ENCODE measurements around the gene PODNL1. TPM values are rescaled to one million over a fixed set of nuclear protein-coding genes. Genes with fewer than 3 reads are reported as not detected.

The PODNL1 gene
- total and polyA plus RNA-seq, 2 of the 8 experiments (the other 6 are each of a cell fraction or from before 2014, with no cell fraction given) = 1.0 to 1.5 TPM

DNA sequence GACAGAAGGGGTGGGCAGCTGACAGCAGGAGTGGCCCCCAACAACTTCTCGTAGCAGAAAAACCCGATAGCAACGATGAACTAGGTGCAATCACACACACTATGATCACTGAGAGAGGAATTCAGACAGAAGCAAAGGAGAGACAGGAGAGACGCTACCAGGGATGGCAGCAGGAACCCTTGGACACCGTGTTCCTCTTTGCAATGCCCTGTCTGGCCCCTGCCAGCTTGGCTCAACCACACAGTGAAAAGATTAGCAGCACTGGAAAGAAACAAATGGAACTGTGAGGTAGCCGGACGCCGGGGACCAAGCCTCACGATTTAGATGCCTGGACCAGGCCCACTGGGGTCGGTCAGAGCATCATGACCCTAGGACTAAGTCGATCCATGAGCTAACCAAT is 37.7 kb upstream of the PODNL1 start (continued):
- no peak for TF ChIP-seq JUND (IDR thresholded peaks at IDR 0.05; ENCODE audit: low read length)

Measured in H1 (cell line).